ENCODE measurements around the gene TOB2.
"Not testable (repeated sequence)": the region's sequence is repeated elsewhere in the genome, so short reads cannot be mapped to it uniquely, and the experiment has no call there.

TOB2 gene

GRCh38 chr22:41461901-41462300, 15.3 kb upstream of the TOB2 start:
- DNase-seq, result no peak

GRCh38 chr22:41460071-41460470, 13.5 kb upstream of the TOB2 start:
- DNase-seq, result not testable (repeated sequence)

GRCh38 chr22:41459431-41459830, 12.8 kb upstream of the TOB2 start:
- DNase-seq, result no peak

- no peak for DNase-seq
Measured at GRCh38 chr22:41458161-41458728, 11.6 kb upstream of the TOB2 start.

- DNase-seq, result no peak
Measured at GRCh38 chr22:41448189-41448808, 1.7 kb upstream of the TOB2 start.

- no peak for DNase-seq
Measured at GRCh38 chr22:41447435-41448188, 1.0 kb upstream of the TOB2 start.

- DNase-seq, result no peak
Measured at GRCh38 chr22:41446057-41446501, 522 bp downstream of the TOB2 start.

- DNase-seq, result no peak
Measured at GRCh38 chr22:41445129-41446056, 1.2 kb downstream of the TOB2 start.

- peak; percentile 53 for DNase-seq
Measured at GRCh38 chr22:41444360-41445128, 2.1 kb downstream of the TOB2 start.

GRCh38 chr22:41442240-41442792, 4.3 kb downstream of the TOB2 start:
- DNase-seq, result no peak

- DNase-seq, result not testable (repeated sequence)
Measured at GRCh38 chr22:41440511-41440910, 6.1 kb downstream of the TOB2 start.

GRCh38 chr22:41437198-41437597, 9.4 kb downstream of the TOB2 start:
- no peak for DNase-seq

GRCh38 chr22:41436322-41437113, 10.1 kb downstream of the TOB2 start:
- DNase-seq, result no peak

GRCh38 chr22:41435560-41435959, 11.0 kb downstream of the TOB2 start:
- no peak for DNase-seq

- DNase-seq, result not testable (repeated sequence)
Measured at GRCh38 chr22:41434361-41435003, 12.1 kb downstream of the TOB2 start.

- not testable (repeated sequence) for DNase-seq
Measured at GRCh38 chr22:41433480-41433879, 13.1 kb downstream of the TOB2 start.

GRCh38 chr22:41431656-41432055, 14.9 kb downstream of the TOB2 start:
- DNase-seq, result no peak

- no peak for DNase-seq
Measured at GRCh38 chr22:41429951-41430332, 16.7 kb downstream of the TOB2 start.

GRCh38 chr22:41429232-41429950, 17.2 kb downstream of the TOB2 start:
- DNase-seq, result no peak

All from 8988T (cell line).